ENCODE measurements around the gene ADAMTSL4. TPM values are rescaled to one million over a fixed set of nuclear protein-coding genes. Genes with fewer than 3 reads are reported as not detected.
"Not testable (repeated sequence)": the region's sequence is repeated elsewhere in the genome, so short reads cannot be mapped to it uniquely, and the experiment has no call there.

ADAMTSL4 gene
- total RNA-seq, 1 experiment from 2014 or later: not detected

- H3K27me3 ChIP-seq; DNase-seq; H3K4me3 ChIP-seq; H3K36me3 ChIP-seq; H3K9me3 ChIP-seq (replicated peaks); H3K27ac ChIP-seq: not testable (repeated sequence)
- H3K4me1 ChIP-seq: peaks cover 15% of the 10 kb centered on the region
These were observed 53.2 kb downstream of the ADAMTSL4 start for GRCh38 chr1:150602372-150602771.

- Histone ChIP-seq H3K4me3 (no peak overlapping the region), H3K9me3 (replicated peaks) (no peaks in the 10 kb centered on the region), H3K27me3 (no peaks in the 10 kb centered on the region), H3K4me1 (peaks cover 12% of the 10 kb centered on the region), H3K36me3 (no peaks in the 10 kb centered on the region), H3K27ac (no peak overlapping the region)
- DNase-seq: no peak
These were observed 54.5 kb downstream of the ADAMTSL4 start for GRCh38 chr1:150603711-150604110.

- H3K27me3 ChIP-seq: no peaks in the 10 kb centered on the region
- no peaks in the 10 kb centered on the region for H3K9me3 ChIP-seq (replicated peaks)
- peak overlapping the region; percentile 77 for H3K27ac ChIP-seq
- no peak for DNase-seq
- H3K4me3 ChIP-seq: no peak overlapping the region
- peaks cover 12% of the 10 kb centered on the region for H3K4me1 ChIP-seq
- no peaks in the 10 kb centered on the region for H3K36me3 ChIP-seq
These were observed 55.0 kb downstream of the ADAMTSL4 start for GRCh38 chr1:150604226-150604588.

GRCh38 chr1:150605451-150605731 lies 56.2 kb downstream of the ADAMTSL4 start:
- not testable (repeated sequence) for H3K27me3 ChIP-seq; H3K9me3 ChIP-seq (replicated peaks); DNase-seq; H3K36me3 ChIP-seq; H3K4me3 ChIP-seq; H3K27ac ChIP-seq
- peaks cover 12% of the 10 kb centered on the region for H3K4me1 ChIP-seq

GRCh38 chr1:150606463-150607142 lies 57.4 kb downstream of the ADAMTSL4 start:
- no peak overlapping the region for H3K4me3 ChIP-seq
- H3K36me3 ChIP-seq: no peaks in the 10 kb centered on the region
- H3K27me3 ChIP-seq: no peaks in the 10 kb centered on the region
- H3K27ac ChIP-seq: no peak overlapping the region
- H3K9me3 ChIP-seq (replicated peaks): no peaks in the 10 kb centered on the region
- peaks cover 12% of the 10 kb centered on the region for H3K4me1 ChIP-seq
- no peak for DNase-seq

- no peaks in the 10 kb centered on the region for H3K36me3 ChIP-seq
- H3K4me3 ChIP-seq: no peak overlapping the region
- H3K27ac ChIP-seq: no peak overlapping the region
- no peaks in the 10 kb centered on the region for H3K27me3 ChIP-seq
- no peaks in the 10 kb centered on the region for H3K9me3 ChIP-seq (replicated peaks)
- H3K4me1 ChIP-seq: peaks cover 9% of the 10 kb centered on the region
- DNase-seq: no peak
These were observed 60.5 kb downstream of the ADAMTSL4 start for GRCh38 chr1:150609732-150610131.

Other genes starting within 250 kb of the ADAMTSL4 start
- gene PRPF3, start 227.9 kb upstream of the ADAMTSL4 start, total RNA-seq (2014; rRNA removed; shearing (Covaris generic)): 75.4 and 88.7 TPM in 2 replicates
- gene RPRD2, start 185.3 kb upstream of the ADAMTSL4 start, total RNA-seq (2014; rRNA removed; shearing (Covaris generic)): 14.6 and 15.5 TPM in 2 replicates
- 24.0 and 26.3 TPM in 2 replicates for gene TARS2, start 62.0 kb upstream of the ADAMTSL4 start, total RNA-seq (2014; rRNA removed; shearing (Covaris generic))
- 5.0 TPM in 2 replicates for gene ECM1, start 41.3 kb upstream of the ADAMTSL4 start, total RNA-seq (2014; rRNA removed; shearing (Covaris generic))
- gene FALEC, start 33.7 kb upstream of the ADAMTSL4 start, total RNA-seq (2014; rRNA removed; shearing (Covaris generic)): 0.28 TPM in 1 of 2 replicates, not detected in the other
- 99.4 and 104 TPM in 2 replicates for gene MCL1, start 30.2 kb downstream of the ADAMTSL4 start, total RNA-seq (2014; rRNA removed; shearing (Covaris generic))
- 89.3 and 91.6 TPM in 2 replicates for gene ENSA, start 80.2 kb downstream of the ADAMTSL4 start, total RNA-seq (2014; rRNA removed; shearing (Covaris generic))
- 8.9 and 11.6 TPM in 2 replicates for gene GOLPH3L, start 147.7 kb downstream of the ADAMTSL4 start, total RNA-seq (2014; rRNA removed; shearing (Covaris generic))
- 0.36 TPM in 1 of 2 replicates, not detected in the other for gene HORMAD1, start 171.5 kb downstream of the ADAMTSL4 start, total RNA-seq (2014; rRNA removed; shearing (Covaris generic))
- gene CTSS, start 216.4 kb downstream of the ADAMTSL4 start, total RNA-seq (2014; rRNA removed; shearing (Covaris generic)): 14.2 and 14.4 TPM in 2 replicates

Measured in SJCRH30 (cell line).